Keratinocyte (primary cell): Measurements from ENCODE around the gene HOXB4. TPM values are rescaled to one million over a fixed set of nuclear protein-coding genes. Genes with fewer than 3 reads are reported as not detected.

Source experiments
- DNase-seq: peaks from one replicate; pipeline ENCODE4 v3.0.0-alpha.2; 2011; ENCODE audit warnings: low read depth, missing footprints, low spot score
- FAIRE-seq: peaks from 2 replicates; lab custom pipeline; 2011; peaks lifted over from hg19 to GRCh38; lab: Jason Lieb, UNC
- H2AFZ ChIP-seq: 2 replicates; pipeline ENCODE4 v1.6.0; 2012; ENCODE audit warnings: low read length, control low read depth, inconsistent platforms; ENCODE audit not compliant: control insufficient read depth
- H3K27ac ChIP-seq: 2 replicates; pipeline ENCODE4 v1.5.1; 2011; ENCODE audit warnings: low read length; ENCODE audit not compliant: control insufficient read depth, insufficient read depth
- H3K27me3 ChIP-seq: 3 replicates; pipeline ENCODE4 v1.6.0; 2011; ENCODE audit warnings: low read length; ENCODE audit not compliant: control insufficient read depth, insufficient read depth; ENCODE audit errors: extremely low read depth
- H3K36me3 ChIP-seq, 2 experiments: 2 replicates in 1 of 2; 3 replicates in 1 of 2; pipeline ENCODE4 v1.5.1; 2011; ENCODE audit warnings: low read length in 2 of 2, mild to moderate bottlenecking in 1 of 2; ENCODE audit not compliant: control insufficient read depth in 2 of 2, insufficient read depth in 2 of 2; ENCODE audit errors: extremely low read depth in 1 of 2
- H3K4me1 ChIP-seq: 3 replicates; pipeline ENCODE4 v1.5.1; 2011; ENCODE audit warnings: low read length; ENCODE audit not compliant: control insufficient read depth, insufficient read depth; ENCODE audit errors: extremely low read depth
- H3K4me2 ChIP-seq: 3 replicates; pipeline ENCODE4 v1.6.0; 2011; ENCODE audit warnings: low read depth, low read length; ENCODE audit not compliant: control insufficient read depth, insufficient read depth; ENCODE audit errors: extremely low read depth
- H3K4me3 ChIP-seq, 3 experiments: fragments of 200-600 bp in 1 of 3; sonication (generic) in 1 of 3; 2 replicates in 2 of 3; 3 replicates in 1 of 3; pipeline ENCODE4 v1.5.1; 2011 to 2016; ENCODE audit warnings: low read length in 3 of 3, mild to moderate bottlenecking in 3 of 3, control low read depth in 2 of 3, inconsistent platforms in 1 of 3, low read depth in 1 of 3, mixed read lengths in 1 of 3, mixed run types in 1 of 3, moderate library complexity in 1 of 3; ENCODE audit not compliant: control insufficient read depth in 2 of 3, insufficient read depth in 2 of 3; ENCODE audit errors: extremely low read depth in 1 of 3
- H3K79me2 ChIP-seq: 2 replicates; pipeline ENCODE4 v1.6.0; 2012; ENCODE audit warnings: low read length; ENCODE audit not compliant: control insufficient read depth, insufficient read depth
- H3K9ac ChIP-seq: 3 replicates; pipeline ENCODE4 v1.6.0; 2011; ENCODE audit warnings: low read length; ENCODE audit not compliant: control insufficient read depth, insufficient read depth; ENCODE audit errors: extremely low read depth
- H3K9me1 ChIP-seq: 3 replicates; pipeline ENCODE4 v1.6.0; 2011; ENCODE audit warnings: low read length; ENCODE audit not compliant: control insufficient read depth, insufficient read depth; ENCODE audit errors: extremely low read depth
- H3K9me3 ChIP-seq: 2 replicates; pipeline ENCODE4 v1.5.1; 2012; ENCODE audit warnings: low read depth, low read length; ENCODE audit not compliant: control insufficient read depth
- H4K20me1 ChIP-seq: 3 replicates; pipeline ENCODE4 v1.6.0; 2011; ENCODE audit warnings: low read length; ENCODE audit not compliant: control insufficient read depth, insufficient read depth; ENCODE audit errors: extremely low read depth
- CTCF ChIP-seq, 3 experiments: IDR thresholded peaks in 1 of 3; conservative IDR thresholded peaks in 1 of 3; optimal IDR thresholded peaks in 1 of 3; 2 replicates in 2 of 3; 3 replicates in 1 of 3; pipeline versions ENCODE3 to v1.5.1; 2011; ENCODE audit warnings: low read length in 3 of 3, mild to moderate bottlenecking in 3 of 3, moderate library complexity in 2 of 3, control low read depth in 1 of 3, inconsistent platforms in 1 of 3; ENCODE audit not compliant: insufficient read depth in 2 of 3; ENCODE audit errors: extremely low read depth in 1 of 3
- EZH2 ChIP-seq: IDR thresholded peaks from one replicate; pipeline ENCODE4 v1.6.1; 2012; ENCODE audit warnings: inconsistent platforms, mild to moderate bottlenecking, low read length, moderate library complexity
- dilution Hi-C: fragments of 300-500 bp; cut with MboI; formaldehyde crosslinking; loops from one replicate; pipeline ENCODE4 v1.7.0; 2020; ENCODE audit warnings: low sequenced_read_pairs; ENCODE audit not compliant: extremely low pct_ligation_motif_present
- polyA plus RNA-seq, 5 experiments: library from polyadenylated mRNA; depleted of rRNA in 3 of 5; stranded (reverse) in 3 of 5; stranded (forward) in 1 of 5; unstranded in 1 of 5; fragments of >200 nt; gene quantifications; 1 replicate in 1 of 5; 2 replicates in 3 of 5; 3 replicates in 1 of 5; pipeline versions ENCODE4 v1.2.1 to v1.2.3, GENCODE V29; 2011 to 2012; ENCODE audit warnings: missing spikeins in 2 of 5, low read depth in 1 of 5, low replicate concordance in 1 of 5

Gene HOXB4
- polyA plus RNA-seq, 1 donor (not counting 4 experiments of a cell fraction or from before 2014, with no cell fraction given) = 0.59 TPM

GRCh38 chr17:48530208-48530886, 47.8 kb downstream of the HOXB4 start:
- no peaks in the 10 kb centered on the region for H3K9me3 ChIP-seq
- no peak for TF ChIP-seq EZH2
- no peak for TF ChIP-seq CTCF (optimal IDR thresholded peaks at IDR 0.05 in 1 of 3, IDR thresholded peaks at IDR 0.05 in 1 of 3, conservative IDR thresholded peaks at IDR 0.05 in 1 of 3; ENCODE audit: extremely low read depth in 1 of 3, insufficient read depth in 2 of 3, low read length in 3 of 3)
- peaks cover 11% of the 10 kb centered on the region for H3K4me1 ChIP-seq
- H3K27ac ChIP-seq = no peak overlapping the region
- FAIRE-seq (no peak), DNase-seq (no peak)
- peak overlapping the region; percentile 71 for H2AFZ ChIP-seq
- H3K4me3 ChIP-seq = no peak overlapping the region
- H3K27me3 ChIP-seq = peaks cover 4% of the 10 kb centered on the region
- no peaks in the 10 kb centered on the region for H4K20me1 ChIP-seq
- H3K9ac ChIP-seq = no peak overlapping the region
- no peaks in the 10 kb centered on the region for H3K9me1 ChIP-seq
- dilution Hi-C loops = no loop called here
- no peak overlapping the region for H3K4me2 ChIP-seq
- no peaks in the 10 kb centered on the region for H3K79me2 ChIP-seq
- no peaks in the 10 kb centered on the region for H3K36me3 ChIP-seq

- FAIRE-seq = no peak
- H4K20me1 ChIP-seq = no peaks in the 10 kb centered on the region
- H2AFZ ChIP-seq = peak overlapping the region; percentile 71
- no peak overlapping the region for H3K27ac ChIP-seq
- no peaks in the 10 kb centered on the region for H3K36me3 ChIP-seq
- H3K9ac ChIP-seq = no peak overlapping the region
- H3K27me3 ChIP-seq = peaks cover 4% of the 10 kb centered on the region
- H3K9me3 ChIP-seq = no peaks in the 10 kb centered on the region
- H3K4me3 ChIP-seq = peak overlapping the region in 1 of 3 experiments; percentile 14
- TF ChIP-seq CTCF (optimal IDR thresholded peaks at IDR 0.05 in 1 of 3, IDR thresholded peaks at IDR 0.05 in 1 of 3, conservative IDR thresholded peaks at IDR 0.05 in 1 of 3; ENCODE audit: extremely low read depth in 1 of 3, insufficient read depth in 2 of 3, low read length in 3 of 3) (no peak), EZH2 (no peak)
- H3K4me2 ChIP-seq = peak overlapping the region; percentile 54
- no peaks in the 10 kb centered on the region for H3K9me1 ChIP-seq
- dilution Hi-C loops = no loop called here
- DNase-seq = no peak
- H3K4me1 ChIP-seq = peaks cover 11% of the 10 kb centered on the region
- H3K79me2 ChIP-seq = no peaks in the 10 kb centered on the region
These were observed 48.5 kb downstream of the HOXB4 start for GRCh38 chr17:48529683-48530009.
